ENCODE results near the gene BRIP1.

DNA sequence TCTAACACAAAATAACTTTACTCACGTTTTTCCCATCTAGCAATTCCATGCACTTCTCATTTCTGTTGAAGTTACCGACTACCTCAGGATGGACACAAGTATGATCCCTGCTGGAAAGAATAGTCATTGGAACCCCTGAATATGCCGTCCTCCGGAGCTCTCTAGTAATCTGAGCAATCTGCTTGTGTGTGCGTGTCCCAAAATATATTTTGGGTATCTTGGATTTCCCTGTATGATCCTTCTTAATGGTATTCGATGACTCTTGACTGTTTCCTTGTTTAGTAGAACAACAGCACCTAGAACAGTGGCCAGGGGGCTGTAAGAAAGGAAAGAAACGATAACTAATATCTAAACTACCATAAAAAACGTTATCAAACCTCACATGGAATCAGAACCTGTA lies 54.9 kb downstream of the BRIP1 start:
- TF ChIP-seq, protein P1, sequence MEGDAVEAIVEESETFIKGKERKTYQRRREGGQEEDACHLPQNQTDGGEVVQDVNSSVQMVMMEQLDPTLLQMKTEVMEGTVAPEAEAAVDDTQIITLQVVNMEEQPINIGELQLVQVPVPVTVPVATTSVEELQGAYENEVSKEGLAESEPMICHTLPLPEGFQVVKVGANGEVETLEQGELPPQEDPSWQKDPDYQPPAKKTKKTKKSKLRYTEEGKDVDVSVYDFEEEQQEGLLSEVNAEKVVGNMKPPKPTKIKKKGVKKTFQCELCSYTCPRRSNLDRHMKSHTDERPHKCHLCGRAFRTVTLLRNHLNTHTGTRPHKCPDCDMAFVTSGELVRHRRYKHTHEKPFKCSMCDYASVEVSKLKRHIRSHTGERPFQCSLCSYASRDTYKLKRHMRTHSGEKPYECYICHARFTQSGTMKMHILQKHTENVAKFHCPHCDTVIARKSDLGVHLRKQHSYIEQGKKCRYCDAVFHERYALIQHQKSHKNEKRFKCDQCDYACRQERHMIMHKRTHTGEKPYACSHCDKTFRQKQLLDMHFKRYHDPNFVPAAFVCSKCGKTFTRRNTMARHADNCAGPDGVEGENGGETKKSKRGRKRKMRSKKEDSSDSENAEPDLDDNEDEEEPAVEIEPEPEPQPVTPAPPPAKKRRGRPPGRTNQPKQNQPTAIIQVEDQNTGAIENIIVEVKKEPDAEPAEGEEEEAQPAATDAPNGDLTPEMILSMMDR (IDR thresholded peaks at IDR 0.05; ENCODE audit: insufficient read depth, low read depth, low read length), result no peak
- TF ChIP-seq EZH2 (IDR thresholded peaks at IDR 0.05; ENCODE audit: insufficient read depth, low read length), result no peak
